ENCODE data around the gene PPP1R37. TPM values are rescaled to one million over a fixed set of nuclear protein-coding genes. Genes with fewer than 3 reads are reported as not detected.

PPP1R37 gene
- total and polyA plus RNA-seq, 4 donors, result 19.2 to 39.7 (median 25.9) TPM

GRCh38 chr19:45142016-45142725 lies 49.2 kb downstream of the PPP1R37 start:
- 94 to 96% methylated on average over 33 of the region's 33 CpGs for WGBS, 2 donors
- Histone ChIP-seq H3K9ac (ENCODE audit: insufficient read depth in 1 of 2, low read length in 2 of 2) (no peak overlapping the region), H3K9me3 (ENCODE audit: control insufficient read depth in 4 of 4, insufficient read depth in 3 of 4, low read length in 3 of 4) (no peaks in the 10 kb centered on the region), H3K27me3 (ENCODE audit: control insufficient read depth in 3 of 3, insufficient read depth in 3 of 3, low read length in 2 of 3) (no peaks in the 10 kb centered on the region), H3K27ac (ENCODE audit: low read depth in 1 of 2, low read length in 1 of 2) (no peak overlapping the region), H3K4me3 (no peak overlapping the region), H3K36me3 (ENCODE audit: control insufficient read depth in 4 of 4, insufficient read depth in 4 of 4, low read length in 4 of 4) (peaks cover 0 to 61% (median 17%) of the 10 kb centered on the region in 4 donors), H3K4me1 (ENCODE audit: control insufficient read depth in 5 of 5, insufficient read depth in 5 of 5, low read length in 5 of 5) (peaks cover 0 to 4% (median 3%) of the 10 kb centered on the region in 5 donors)
- DNase-seq (no peak), ATAC-seq (ENCODE audit: insufficient read depth, low FRiP score) (no peak)
- TF ChIP-seq, protein P1, sequence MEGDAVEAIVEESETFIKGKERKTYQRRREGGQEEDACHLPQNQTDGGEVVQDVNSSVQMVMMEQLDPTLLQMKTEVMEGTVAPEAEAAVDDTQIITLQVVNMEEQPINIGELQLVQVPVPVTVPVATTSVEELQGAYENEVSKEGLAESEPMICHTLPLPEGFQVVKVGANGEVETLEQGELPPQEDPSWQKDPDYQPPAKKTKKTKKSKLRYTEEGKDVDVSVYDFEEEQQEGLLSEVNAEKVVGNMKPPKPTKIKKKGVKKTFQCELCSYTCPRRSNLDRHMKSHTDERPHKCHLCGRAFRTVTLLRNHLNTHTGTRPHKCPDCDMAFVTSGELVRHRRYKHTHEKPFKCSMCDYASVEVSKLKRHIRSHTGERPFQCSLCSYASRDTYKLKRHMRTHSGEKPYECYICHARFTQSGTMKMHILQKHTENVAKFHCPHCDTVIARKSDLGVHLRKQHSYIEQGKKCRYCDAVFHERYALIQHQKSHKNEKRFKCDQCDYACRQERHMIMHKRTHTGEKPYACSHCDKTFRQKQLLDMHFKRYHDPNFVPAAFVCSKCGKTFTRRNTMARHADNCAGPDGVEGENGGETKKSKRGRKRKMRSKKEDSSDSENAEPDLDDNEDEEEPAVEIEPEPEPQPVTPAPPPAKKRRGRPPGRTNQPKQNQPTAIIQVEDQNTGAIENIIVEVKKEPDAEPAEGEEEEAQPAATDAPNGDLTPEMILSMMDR (IDR thresholded peaks at IDR 0.05; ENCODE audit: control extremely low read depth, extremely low read depth), result no peak

DNA sequence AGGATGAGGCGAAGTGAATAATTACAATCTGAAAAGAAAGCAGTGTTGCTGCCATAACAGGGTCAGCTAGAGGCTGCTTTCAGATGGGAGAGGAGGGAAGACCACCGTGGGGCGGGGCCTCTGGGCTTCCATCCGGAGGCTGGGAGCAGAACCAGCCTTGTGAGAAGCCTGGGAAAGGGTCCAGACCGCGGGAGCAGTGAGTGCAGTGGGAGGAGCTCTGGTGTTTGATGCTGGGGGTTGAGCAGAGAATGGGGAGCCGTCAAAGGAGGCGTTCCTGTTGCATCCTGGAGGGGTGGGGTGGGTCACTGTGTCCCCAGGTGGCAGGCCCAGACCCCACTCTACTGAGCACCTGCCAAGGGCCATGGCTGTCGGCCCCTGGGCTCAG lies 49.7 kb downstream of the PPP1R37 start:
- no peak overlapping the region for H3K4me3 ChIP-seq
- peaks cover 0 to 63% (median 17%) of the 10 kb centered on the region in 4 donors for H3K36me3 ChIP-seq (ENCODE audit: control insufficient read depth in 4 of 4, insufficient read depth in 4 of 4, low read length in 4 of 4)
- no peak overlapping the region for H3K9ac ChIP-seq (ENCODE audit: insufficient read depth in 1 of 2, low read length in 2 of 2)

GRCh38 chr19:45144431-45145269 lies 51.7 kb downstream of the PPP1R37 start:
- no peak overlapping the region for H3K4me3 ChIP-seq
- TF ChIP-seq, protein P1 (IDR thresholded peaks at IDR 0.05; ENCODE audit: control extremely low read depth, extremely low read depth), result no peak

More for the DNA sequence above, 49.7 kb downstream of the PPP1R37 start:
- no peaks in the 10 kb centered on the region for H3K9me3 ChIP-seq (ENCODE audit: control insufficient read depth in 4 of 4, insufficient read depth in 3 of 4, low read length in 3 of 4)
- 82 to 94% methylated on average over 9 of the region's 9 CpGs for WGBS, 2 donors
- no peak overlapping the region for H3K27ac ChIP-seq (ENCODE audit: low read depth in 1 of 2, low read length in 1 of 2)
- TF ChIP-seq, protein P1 (IDR thresholded peaks at IDR 0.05; ENCODE audit: control extremely low read depth, extremely low read depth), result no peak
- DNase-seq (peak in 1 of 3 donors; percentile 14), ATAC-seq (ENCODE audit: insufficient read depth, low FRiP score) (no peak)
- H3K27me3 ChIP-seq (ENCODE audit: control insufficient read depth in 3 of 3, insufficient read depth in 3 of 3, low read length in 2 of 3), result no peaks in the 10 kb centered on the region
- H3K4me1 ChIP-seq (ENCODE audit: control insufficient read depth in 5 of 5, insufficient read depth in 5 of 5, low read length in 5 of 5), result peaks cover 0 to 4% (median 0%) of the 10 kb centered on the region in 5 donors

More at GRCh38 chr19:45144431-45145269, 51.7 kb downstream of the PPP1R37 start:
- no peak for ATAC-seq (ENCODE audit: insufficient read depth, low FRiP score)
- H3K9me3 ChIP-seq (ENCODE audit: control insufficient read depth in 4 of 4, insufficient read depth in 3 of 4, low read length in 3 of 4), result no peaks in the 10 kb centered on the region
- H3K9ac ChIP-seq (ENCODE audit: insufficient read depth in 1 of 2, low read length in 2 of 2), result no peak overlapping the region
- H3K27me3 ChIP-seq (ENCODE audit: control insufficient read depth in 3 of 3, insufficient read depth in 3 of 3, low read length in 2 of 3), result no peaks in the 10 kb centered on the region
- H3K4me1 ChIP-seq (ENCODE audit: control insufficient read depth in 5 of 5, insufficient read depth in 5 of 5, low read length in 5 of 5), result no peaks in the 10 kb centered on the region
- WGBS, 2 donors, result 96 to 97% methylated on average over 43 to 53 of the region's 53 CpGs
- DNase-seq, result no peak
- H3K36me3 ChIP-seq (ENCODE audit: control insufficient read depth in 4 of 4, insufficient read depth in 4 of 4, low read length in 4 of 4), result peaks cover 0 to 63% (median 17%) of the 10 kb centered on the region in 4 donors
- no peak overlapping the region for H3K27ac ChIP-seq (ENCODE audit: low read depth in 1 of 2, low read length in 1 of 2)
